ENCODE results near the gene FMNL2.

DNA sequence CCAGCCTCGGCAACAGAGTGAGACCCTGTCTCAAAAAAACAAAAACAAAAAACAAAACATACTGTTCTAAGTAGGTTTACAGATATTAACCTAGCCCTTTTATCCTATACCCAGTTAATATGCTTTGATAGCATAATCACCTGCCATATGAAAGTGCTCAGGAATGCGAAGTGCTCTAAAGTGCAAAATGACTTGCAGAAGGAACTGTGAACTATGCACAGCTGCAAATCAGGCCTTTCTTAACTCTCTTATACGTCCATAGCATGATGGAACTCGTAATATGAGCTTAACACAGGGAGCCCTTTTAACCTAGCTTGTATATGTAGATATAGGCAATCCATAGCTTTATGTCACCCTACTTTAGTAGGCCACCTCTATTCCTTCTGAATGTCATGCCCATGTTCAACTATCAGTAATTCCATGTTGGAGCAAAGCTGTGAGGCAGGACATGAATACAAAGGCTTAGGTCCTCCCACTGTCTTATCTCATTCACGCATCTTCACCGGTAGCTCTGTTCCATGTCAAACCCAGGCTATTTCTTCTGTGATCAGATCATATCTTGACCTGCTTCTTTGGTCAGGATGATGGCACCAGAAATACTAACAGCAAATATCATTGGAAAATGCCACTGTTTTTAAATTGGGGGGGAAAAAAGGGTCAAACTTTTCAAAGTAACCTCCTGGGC, 309.4 kb downstream of the FMNL2 start:
- TF ChIP-seq, protein P1, sequence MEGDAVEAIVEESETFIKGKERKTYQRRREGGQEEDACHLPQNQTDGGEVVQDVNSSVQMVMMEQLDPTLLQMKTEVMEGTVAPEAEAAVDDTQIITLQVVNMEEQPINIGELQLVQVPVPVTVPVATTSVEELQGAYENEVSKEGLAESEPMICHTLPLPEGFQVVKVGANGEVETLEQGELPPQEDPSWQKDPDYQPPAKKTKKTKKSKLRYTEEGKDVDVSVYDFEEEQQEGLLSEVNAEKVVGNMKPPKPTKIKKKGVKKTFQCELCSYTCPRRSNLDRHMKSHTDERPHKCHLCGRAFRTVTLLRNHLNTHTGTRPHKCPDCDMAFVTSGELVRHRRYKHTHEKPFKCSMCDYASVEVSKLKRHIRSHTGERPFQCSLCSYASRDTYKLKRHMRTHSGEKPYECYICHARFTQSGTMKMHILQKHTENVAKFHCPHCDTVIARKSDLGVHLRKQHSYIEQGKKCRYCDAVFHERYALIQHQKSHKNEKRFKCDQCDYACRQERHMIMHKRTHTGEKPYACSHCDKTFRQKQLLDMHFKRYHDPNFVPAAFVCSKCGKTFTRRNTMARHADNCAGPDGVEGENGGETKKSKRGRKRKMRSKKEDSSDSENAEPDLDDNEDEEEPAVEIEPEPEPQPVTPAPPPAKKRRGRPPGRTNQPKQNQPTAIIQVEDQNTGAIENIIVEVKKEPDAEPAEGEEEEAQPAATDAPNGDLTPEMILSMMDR (conservative IDR thresholded peaks at IDR 0.05), result no peak
- no peak for TF ChIP-seq EZH2 (IDR thresholded peaks at IDR 0.05; ENCODE audit: low read depth)

All from PC-9 (cell line).